ENCODE measurements around the gene MCRIP2. TPM values are rescaled to one million over a fixed set of nuclear protein-coding genes. Genes with fewer than 3 reads are reported as not detected.

Gene MCRIP2
- total and polyA plus RNA-seq, 12 donors = 7.1 to 253 (median 150) TPM

DNA sequence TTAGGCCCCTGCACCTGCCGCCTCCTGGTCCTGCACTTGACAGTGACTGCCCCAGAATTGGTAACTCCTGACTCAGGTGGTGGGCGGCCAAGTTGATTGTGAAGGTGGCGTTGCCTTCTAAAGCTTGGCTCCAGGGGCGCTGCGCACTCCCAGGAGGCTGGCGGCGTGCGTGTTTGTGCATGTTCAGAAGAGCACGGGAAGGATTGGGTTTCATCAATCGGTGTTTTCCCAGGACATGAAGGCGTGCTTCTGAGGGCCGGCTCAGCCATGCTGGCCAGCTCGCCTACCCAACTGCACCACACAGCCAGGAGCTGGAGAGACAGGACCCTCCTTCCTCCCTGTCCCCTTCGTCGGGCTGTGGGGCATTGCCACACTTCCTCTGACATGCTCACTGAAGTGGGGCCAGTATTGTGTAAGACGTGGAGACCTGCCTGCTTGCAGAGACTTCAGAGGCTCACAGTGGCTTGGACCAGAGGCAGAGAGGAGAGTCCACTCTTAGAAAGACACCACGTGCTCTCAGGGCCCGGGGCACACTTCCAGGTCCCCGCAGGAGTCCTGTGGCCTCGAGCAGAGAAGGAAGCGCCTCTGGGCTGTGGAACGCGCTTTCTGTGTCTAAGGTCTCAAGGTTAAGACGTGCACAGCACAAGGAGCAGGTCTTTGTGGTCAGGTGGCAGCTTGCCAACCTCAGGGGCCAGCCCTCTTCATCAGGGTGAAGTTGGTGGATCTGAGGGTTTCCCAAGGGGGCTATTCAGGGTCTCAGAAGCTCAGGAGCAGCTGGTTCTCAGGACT is 48.9 kb upstream of the MCRIP2 start:
- 58 to 76% (median 66%) methylated on average over 16 to 24 of the region's 24 CpGs for WGBS, 4 donors
- TF ChIP-seq POLR2A (IDR thresholded peaks at IDR 0.05) = no peak
- TF ChIP-seq, protein P1, sequence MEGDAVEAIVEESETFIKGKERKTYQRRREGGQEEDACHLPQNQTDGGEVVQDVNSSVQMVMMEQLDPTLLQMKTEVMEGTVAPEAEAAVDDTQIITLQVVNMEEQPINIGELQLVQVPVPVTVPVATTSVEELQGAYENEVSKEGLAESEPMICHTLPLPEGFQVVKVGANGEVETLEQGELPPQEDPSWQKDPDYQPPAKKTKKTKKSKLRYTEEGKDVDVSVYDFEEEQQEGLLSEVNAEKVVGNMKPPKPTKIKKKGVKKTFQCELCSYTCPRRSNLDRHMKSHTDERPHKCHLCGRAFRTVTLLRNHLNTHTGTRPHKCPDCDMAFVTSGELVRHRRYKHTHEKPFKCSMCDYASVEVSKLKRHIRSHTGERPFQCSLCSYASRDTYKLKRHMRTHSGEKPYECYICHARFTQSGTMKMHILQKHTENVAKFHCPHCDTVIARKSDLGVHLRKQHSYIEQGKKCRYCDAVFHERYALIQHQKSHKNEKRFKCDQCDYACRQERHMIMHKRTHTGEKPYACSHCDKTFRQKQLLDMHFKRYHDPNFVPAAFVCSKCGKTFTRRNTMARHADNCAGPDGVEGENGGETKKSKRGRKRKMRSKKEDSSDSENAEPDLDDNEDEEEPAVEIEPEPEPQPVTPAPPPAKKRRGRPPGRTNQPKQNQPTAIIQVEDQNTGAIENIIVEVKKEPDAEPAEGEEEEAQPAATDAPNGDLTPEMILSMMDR (IDR thresholded peaks at IDR 0.05) = no peak
- Histone ChIP-seq H3K27me3 (no peaks in the 10 kb centered on the region), H3K4me3 (no peak overlapping the region), H3K36me3 (replicated peaks in 1 of 2) (no peaks in the 10 kb centered on the region), H3K9me3 (replicated peaks in 1 of 3) (no peaks in the 10 kb centered on the region), H3K27ac (peak overlapping the region in 2 of 5 donors; percentile 30 to 43), H3K4me1 (replicated peaks in 1 of 2) (peaks cover 24 to 29% of the 10 kb centered on the region in 2 donors)
- DNase-seq = peak in 6 of 7 donors; percentile 67 to 79 (median 74)
- intact Hi-C loops (cut with DNase I) = no loop called here

DNA sequence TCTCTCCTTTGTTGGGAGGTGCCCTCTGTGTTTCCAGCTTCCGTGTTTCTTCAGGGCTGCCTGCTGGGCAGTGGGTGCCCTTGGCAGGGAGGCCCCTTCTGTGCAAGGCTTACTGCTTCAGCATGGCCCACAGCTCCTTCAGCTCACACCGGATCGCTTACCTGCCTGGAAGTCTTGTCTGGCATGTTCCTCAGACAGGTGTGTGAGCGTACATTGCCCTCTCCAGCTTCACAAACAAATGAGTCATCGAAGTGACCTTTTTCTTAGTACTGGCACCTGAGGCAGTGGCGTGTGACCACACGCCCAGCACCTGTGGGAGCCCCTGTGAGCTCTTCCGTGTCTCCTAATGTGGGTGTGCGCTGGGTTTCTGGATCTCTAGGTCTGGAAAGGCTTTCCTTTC is 48.2 kb upstream of the MCRIP2 start:
- Histone ChIP-seq H3K9me3 (replicated peaks in 1 of 3) (no peaks in the 10 kb centered on the region), H3K36me3 (replicated peaks in 1 of 2) (no peaks in the 10 kb centered on the region), H3K27ac (peak overlapping the region in 1 of 5 donors; percentile 43), H3K4me1 (replicated peaks in 1 of 2) (peaks cover 17 to 22% of the 10 kb centered on the region in 2 donors), H3K27me3 (no peaks in the 10 kb centered on the region), H3K4me3 (no peak overlapping the region)
- no peak for TF ChIP-seq POLR2A (IDR thresholded peaks at IDR 0.05)
- TF ChIP-seq, protein P1 (IDR thresholded peaks at IDR 0.05) = no peak
- WGBS, 4 donors = 78 to 90% (median 85%) methylated on average over 9 of the region's 9 CpGs
- DNase-seq = no peak
- intact Hi-C loops (cut with DNase I) = no loop called here

DNA sequence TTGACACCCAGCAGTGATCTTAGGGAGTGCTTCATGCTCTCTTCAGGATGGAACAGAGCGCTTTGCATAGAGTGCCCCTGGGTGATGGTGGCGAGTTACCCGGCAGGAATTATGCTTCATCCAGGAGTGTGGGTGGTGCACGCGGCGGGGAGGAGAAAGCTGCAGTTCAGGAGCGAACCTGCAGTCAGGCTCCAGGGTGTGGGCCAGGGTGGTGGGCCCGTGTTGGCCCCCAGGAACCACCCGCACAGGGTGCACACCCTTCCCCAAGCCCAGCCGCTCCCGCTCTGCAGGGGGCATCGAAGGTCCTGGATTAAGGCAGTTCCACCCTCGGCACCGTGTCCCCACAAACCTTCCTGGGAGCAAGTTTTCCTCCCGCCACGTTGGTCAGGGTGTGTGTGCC is 47.8 kb upstream of the MCRIP2 start:
- no peaks in the 10 kb centered on the region for H3K27me3 ChIP-seq
- DNase-seq = no peak
- TF ChIP-seq POLR2A (IDR thresholded peaks at IDR 0.05) = no peak
- TF ChIP-seq, protein P1 (IDR thresholded peaks at IDR 0.05) = no peak
- H3K9me3 ChIP-seq (replicated peaks in 1 of 3) = no peaks in the 10 kb centered on the region
- H3K4me3 ChIP-seq = no peak overlapping the region
- H3K4me1 ChIP-seq (replicated peaks in 1 of 2) = peaks cover 17 to 20% of the 10 kb centered on the region in 2 donors
- H3K36me3 ChIP-seq (replicated peaks in 1 of 2) = no peaks in the 10 kb centered on the region
- WGBS, 4 donors = 83 to 91% (median 90%) methylated on average over 6 to 16 of the region's 16 CpGs
- H3K27ac ChIP-seq = no peak overlapping the region
- intact Hi-C loops (cut with DNase I) = no loop called here

DNA sequence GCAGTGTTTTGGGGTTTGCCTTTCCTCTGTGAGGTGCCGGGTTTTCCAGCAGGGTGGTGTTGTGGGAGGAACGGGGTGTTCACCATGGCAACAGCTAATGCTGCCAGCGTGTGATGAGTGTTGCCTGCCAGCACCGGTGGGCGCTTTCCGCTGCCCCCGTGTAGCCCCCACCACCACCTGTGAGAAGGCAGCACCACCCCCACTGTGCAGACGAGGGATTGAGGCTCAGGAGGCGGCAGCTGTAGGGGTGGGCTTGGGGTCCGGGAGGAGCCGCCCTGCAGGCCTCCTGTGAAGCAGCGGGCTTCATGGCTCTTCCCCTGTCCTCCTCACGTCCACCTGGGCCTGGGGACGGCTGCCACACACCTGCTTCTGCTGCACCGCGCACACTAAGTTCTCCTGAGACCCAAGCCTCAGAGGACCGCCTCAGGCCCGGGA is 46.5 kb upstream of the MCRIP2 start:
- H3K9me3 ChIP-seq (replicated peaks in 1 of 3) = no peaks in the 10 kb centered on the region
- H3K4me1 ChIP-seq (replicated peaks in 1 of 2) = peaks cover 17 to 20% of the 10 kb centered on the region in 2 donors
- H3K36me3 ChIP-seq (replicated peaks in 1 of 2) = peaks cover 0 to 1% of the 10 kb centered on the region in 2 donors
- H3K27ac ChIP-seq = no peak overlapping the region
- intact Hi-C loops (cut with DNase I) = no loop called here
- no peak for TF ChIP-seq POLR2A (IDR thresholded peaks at IDR 0.05)
- TF ChIP-seq, protein P1 (IDR thresholded peaks at IDR 0.05) = no peak
- DNase-seq = no peak
- 87 to 93% (median 91%) methylated on average over 6 to 18 of the region's 18 CpGs for WGBS, 4 donors
- no peak overlapping the region for H3K4me3 ChIP-seq
- no peaks in the 10 kb centered on the region for H3K27me3 ChIP-seq

All from adrenal gland (tissue), 12 donors.